Measurements from ENCODE around the gene CCND2.

Gene CCND2

GRCh38 chr12:4277857-4278256 lies 4.3 kb downstream of the CCND2 start:
- peak; percentile 54 for DNase-seq

GRCh38 chr12:4278329-4279197 lies 5.0 kb downstream of the CCND2 start:
- DNase-seq = peak; percentile 52

GRCh38 chr12:4279198-4279690 lies 5.7 kb downstream of the CCND2 start:
- no peak for DNase-seq

- no peak for DNase-seq
Measured at GRCh38 chr12:4280351-4281163, 7.0 kb downstream of the CCND2 start.

GRCh38 chr12:4281173-4281654 lies 7.7 kb downstream of the CCND2 start:
- DNase-seq = peak; percentile 56

- DNase-seq = peak; percentile 65
Measured at GRCh38 chr12:4282103-4282891, 8.7 kb downstream of the CCND2 start.

- DNase-seq = peak; percentile 57
Measured at GRCh38 chr12:4282892-4283511, 9.4 kb downstream of the CCND2 start.

GRCh38 chr12:4283512-4284255 lies 10.1 kb downstream of the CCND2 start:
- DNase-seq = peak; percentile 56

- peak; percentile 56 for DNase-seq
Measured at GRCh38 chr12:4284306-4284705, 10.7 kb downstream of the CCND2 start.

- peak; percentile 51 for DNase-seq
Measured at GRCh38 chr12:4285070-4285469, 11.5 kb downstream of the CCND2 start.

GRCh38 chr12:4286228-4286627 lies 12.7 kb downstream of the CCND2 start:
- no peak for DNase-seq

- DNase-seq = peak; percentile 60
Measured at GRCh38 chr12:4286771-4287317, 13.3 kb downstream of the CCND2 start.

GRCh38 chr12:4287325-4288211 lies 14.0 kb downstream of the CCND2 start:
- DNase-seq = peak; percentile 66

- peak; percentile 57 for DNase-seq
Measured at GRCh38 chr12:4288296-4289131, 15.0 kb downstream of the CCND2 start.

GRCh38 chr12:4289231-4289878 lies 15.8 kb downstream of the CCND2 start:
- DNase-seq = peak; percentile 57

- peak; percentile 44 for DNase-seq
Measured at GRCh38 chr12:4289998-4290790, 16.6 kb downstream of the CCND2 start.

- peak; percentile 57 for DNase-seq
Measured at GRCh38 chr12:4292341-4293073, 18.9 kb downstream of the CCND2 start.

All from activated CD8-positive, alpha-beta memory T cell treated with anti-CD3 and anti-CD28 coated beads for 24 hours (primary cell).